ENCODE results near the gene DGKQ.

Gene DGKQ

GRCh38 chr4:956531-957230 is 16.7 kb downstream of the DGKQ start:
- H3F3A ChIP-seq (ENCODE audit: insufficient read depth) = no peaks in the 10 kb centered on the region
- no peaks in the 10 kb centered on the region for H4K20me1 ChIP-seq (ENCODE audit: low read depth, low read length)
- no peaks in the 10 kb centered on the region for H3K36me3 ChIP-seq (ENCODE audit: low read length)
- no peaks in the 10 kb centered on the region for H3K27me3 ChIP-seq (ENCODE audit: low read length)
- H3K9me2 ChIP-seq (replicated peaks; ENCODE audit: insufficient read depth, low read length) = no peaks in the 10 kb centered on the region
- H3K79me2 ChIP-seq (ENCODE audit: insufficient read depth, low read length) = no peaks in the 10 kb centered on the region
- no peak for TF ChIP-seq CTCF (IDR thresholded peaks at IDR 0.05; ENCODE audit: insufficient read depth, low read length, poor library complexity, severe bottlenecking)
- TF ChIP-seq EZH2phosphoT487 (conservative IDR thresholded peaks at IDR 0.05; ENCODE audit: low read length) = no peak
- no peaks in the 10 kb centered on the region for H3K9me3 ChIP-seq (ENCODE audit: insufficient read depth, low read length)
- H3K4me3 ChIP-seq (ENCODE audit: insufficient read depth, low read length, poor library complexity, severe bottlenecking) = no peak overlapping the region
- no peak overlapping the region for H2AFZ ChIP-seq (ENCODE audit: low read depth, low read length, severe bottlenecking)
- no peak overlapping the region for H3K27ac ChIP-seq (ENCODE audit: low read depth, low read length)
- no peak overlapping the region for H3K9ac ChIP-seq (ENCODE audit: low read length)
- no peak overlapping the region for H3K4me2 ChIP-seq (ENCODE audit: low read depth, low read length, poor library complexity, severe bottlenecking)

GRCh38 chr4:955931-956381 is 17.4 kb downstream of the DGKQ start:
- Histone ChIP-seq H3K27ac (ENCODE audit: low read depth, low read length) (no peak overlapping the region), H3K27me3 (ENCODE audit: low read length) (no peaks in the 10 kb centered on the region), H3K9me3 (ENCODE audit: insufficient read depth, low read length) (no peaks in the 10 kb centered on the region), H3K9me2 (replicated peaks; ENCODE audit: insufficient read depth, low read length) (no peaks in the 10 kb centered on the region), H2AFZ (ENCODE audit: low read depth, low read length, severe bottlenecking) (no peak overlapping the region), H3K9ac (ENCODE audit: low read length) (no peak overlapping the region), H3K79me2 (ENCODE audit: insufficient read depth, low read length) (no peaks in the 10 kb centered on the region), H3F3A (ENCODE audit: insufficient read depth) (no peaks in the 10 kb centered on the region), H4K20me1 (ENCODE audit: low read depth, low read length) (no peaks in the 10 kb centered on the region), H3K4me2 (ENCODE audit: low read depth, low read length, poor library complexity, severe bottlenecking) (no peak overlapping the region), H3K4me3 (ENCODE audit: insufficient read depth, low read length, poor library complexity, severe bottlenecking) (no peak overlapping the region), H3K36me3 (ENCODE audit: low read length) (no peaks in the 10 kb centered on the region)
- no peak for TF ChIP-seq EZH2phosphoT487 (conservative IDR thresholded peaks at IDR 0.05; ENCODE audit: low read length)
- TF ChIP-seq CTCF (IDR thresholded peaks at IDR 0.05; ENCODE audit: insufficient read depth, low read length, poor library complexity, severe bottlenecking) = no peak

GRCh38 chr4:955161-955921 is 18.0 kb downstream of the DGKQ start:
- H3K9me2 ChIP-seq (replicated peaks; ENCODE audit: insufficient read depth, low read length) = no peaks in the 10 kb centered on the region
- H2AFZ ChIP-seq (ENCODE audit: low read depth, low read length, severe bottlenecking) = no peak overlapping the region
- H3K27ac ChIP-seq (ENCODE audit: low read depth, low read length) = no peak overlapping the region
- H3K4me3 ChIP-seq (ENCODE audit: insufficient read depth, low read length, poor library complexity, severe bottlenecking) = no peak overlapping the region
- H3K9me3 ChIP-seq (ENCODE audit: insufficient read depth, low read length) = no peaks in the 10 kb centered on the region
- no peak for TF ChIP-seq EZH2phosphoT487 (conservative IDR thresholded peaks at IDR 0.05; ENCODE audit: low read length)
- TF ChIP-seq CTCF (IDR thresholded peaks at IDR 0.05; ENCODE audit: insufficient read depth, low read length, poor library complexity, severe bottlenecking) = no peak
- H3K4me2 ChIP-seq (ENCODE audit: low read depth, low read length, poor library complexity, severe bottlenecking) = no peak overlapping the region
- no peaks in the 10 kb centered on the region for H3K36me3 ChIP-seq (ENCODE audit: low read length)
- no peaks in the 10 kb centered on the region for H3K79me2 ChIP-seq (ENCODE audit: insufficient read depth, low read length)
- no peaks in the 10 kb centered on the region for H4K20me1 ChIP-seq (ENCODE audit: low read depth, low read length)
- H3F3A ChIP-seq (ENCODE audit: insufficient read depth) = no peaks in the 10 kb centered on the region
- no peaks in the 10 kb centered on the region for H3K27me3 ChIP-seq (ENCODE audit: low read length)
- no peak overlapping the region for H3K9ac ChIP-seq (ENCODE audit: low read length)

Data from SU-DHL-6 (cell line).